Measurements from ENCODE around the gene UBP1. TPM values are rescaled to one million over a fixed set of nuclear protein-coding genes. Genes with fewer than 3 reads are reported as not detected.

Gene UBP1
- total RNA-seq, 4 donors from 2014 or later, result 27.1 to 51.5 (median 38.8) TPM

DNA sequence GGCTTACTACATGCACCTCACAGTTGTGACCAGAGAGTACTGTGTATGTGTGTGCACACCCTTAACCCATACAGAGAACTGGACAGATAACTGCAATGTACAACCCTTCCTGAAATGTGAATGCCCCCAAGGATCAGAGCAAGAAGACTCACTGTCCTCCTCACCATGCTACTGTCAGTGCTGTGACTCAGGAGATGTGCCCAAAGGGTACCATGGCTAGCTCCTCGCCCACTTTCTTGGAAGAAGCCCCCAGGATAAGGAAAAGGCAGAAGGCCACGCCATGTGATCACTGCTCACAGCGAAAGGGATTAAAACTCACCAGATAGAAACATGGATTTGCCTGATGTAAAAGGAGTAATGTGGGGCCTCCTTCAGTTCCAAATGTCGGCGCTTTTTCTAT is 41.8 kb downstream of the UBP1 start:
- TF ChIP-seq, protein P1, sequence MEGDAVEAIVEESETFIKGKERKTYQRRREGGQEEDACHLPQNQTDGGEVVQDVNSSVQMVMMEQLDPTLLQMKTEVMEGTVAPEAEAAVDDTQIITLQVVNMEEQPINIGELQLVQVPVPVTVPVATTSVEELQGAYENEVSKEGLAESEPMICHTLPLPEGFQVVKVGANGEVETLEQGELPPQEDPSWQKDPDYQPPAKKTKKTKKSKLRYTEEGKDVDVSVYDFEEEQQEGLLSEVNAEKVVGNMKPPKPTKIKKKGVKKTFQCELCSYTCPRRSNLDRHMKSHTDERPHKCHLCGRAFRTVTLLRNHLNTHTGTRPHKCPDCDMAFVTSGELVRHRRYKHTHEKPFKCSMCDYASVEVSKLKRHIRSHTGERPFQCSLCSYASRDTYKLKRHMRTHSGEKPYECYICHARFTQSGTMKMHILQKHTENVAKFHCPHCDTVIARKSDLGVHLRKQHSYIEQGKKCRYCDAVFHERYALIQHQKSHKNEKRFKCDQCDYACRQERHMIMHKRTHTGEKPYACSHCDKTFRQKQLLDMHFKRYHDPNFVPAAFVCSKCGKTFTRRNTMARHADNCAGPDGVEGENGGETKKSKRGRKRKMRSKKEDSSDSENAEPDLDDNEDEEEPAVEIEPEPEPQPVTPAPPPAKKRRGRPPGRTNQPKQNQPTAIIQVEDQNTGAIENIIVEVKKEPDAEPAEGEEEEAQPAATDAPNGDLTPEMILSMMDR (IDR thresholded peaks at IDR 0.05), result no peak
- no peak for DNase-seq (ENCODE audit: low spot score in 2 of 2)
- WGBS, 2 donors, result 96% methylated on average over 5 of the region's 5 CpGs
- no peak overlapping the region for H3K4me3 ChIP-seq (ENCODE audit: low read depth, poor library complexity, severe bottlenecking)
- intact Hi-C loops (cut with DNase I; ENCODE audit: low total_unique reads), result no loop called here

DNA sequence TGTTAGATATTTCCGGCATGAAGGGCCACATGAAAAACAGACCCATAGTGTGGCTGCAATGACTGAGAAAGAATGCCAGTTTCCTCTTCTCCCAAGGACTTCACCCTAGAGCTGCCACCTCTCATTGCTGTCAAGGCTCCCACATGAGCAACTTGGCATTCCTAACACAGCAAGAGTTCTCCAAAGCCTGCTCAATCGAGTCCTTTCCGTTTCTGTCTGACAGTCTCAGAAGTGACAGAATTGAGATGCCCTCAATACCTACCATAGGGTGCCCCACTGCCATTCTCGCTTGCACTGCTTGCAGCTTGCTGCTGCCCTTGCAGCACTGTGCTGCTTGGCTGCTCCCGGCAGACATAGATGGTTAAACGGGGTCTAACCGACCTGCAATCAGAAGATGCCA is 44.3 kb downstream of the UBP1 start:
- TF ChIP-seq, protein P1 (IDR thresholded peaks at IDR 0.05), result no peak
- TF ChIP-seq POLR2A (IDR thresholded peaks at IDR 0.05), result no peak
- WGBS, 2 donors, result 80 to 89% methylated on average over 7 of the region's 7 CpGs
- no peak for DNase-seq (ENCODE audit: low spot score in 2 of 2)
- intact Hi-C loops (cut with DNase I; ENCODE audit: low total_unique reads), result no loop called here
- H3K4me3 ChIP-seq (ENCODE audit: low read depth, poor library complexity, severe bottlenecking), result no peak overlapping the region

DNA sequence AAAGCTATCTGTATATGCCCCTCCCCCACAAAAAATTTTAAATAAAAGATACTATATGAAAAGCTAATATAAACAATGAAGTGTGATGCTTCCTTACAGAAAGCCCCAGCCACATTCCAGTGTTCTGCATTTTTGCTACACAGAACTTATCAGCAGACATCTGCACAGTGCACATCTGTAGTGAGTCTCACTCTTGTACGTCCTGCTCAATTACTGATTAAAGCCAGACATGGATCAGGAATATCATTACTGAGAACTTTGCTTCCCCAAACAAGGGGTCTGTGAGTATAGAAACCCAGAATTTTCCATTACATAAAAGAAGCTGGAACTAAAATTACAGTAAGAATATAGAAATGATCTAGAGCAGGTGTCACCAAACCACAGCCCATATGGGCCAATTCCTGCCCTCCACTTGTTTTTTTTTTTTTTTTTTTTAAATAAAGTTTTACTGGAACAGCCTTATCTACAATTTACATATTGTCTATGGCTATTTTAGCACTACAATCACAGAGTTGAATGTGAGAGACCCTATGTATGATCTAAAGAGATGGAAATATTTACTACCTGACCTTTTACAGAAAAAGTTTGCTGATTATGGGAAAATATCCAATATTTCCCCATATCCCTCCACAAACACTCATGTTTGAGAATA is 45.7 kb downstream of the UBP1 start:
- no peak for DNase-seq (ENCODE audit: low spot score in 2 of 2)
- intact Hi-C loops (cut with DNase I; ENCODE audit: low total_unique reads), result no loop called here
- 80 to 90% methylated on average over 1 of the region's 1 CpG for WGBS, 2 donors
- TF ChIP-seq, protein P1 (IDR thresholded peaks at IDR 0.05), result no peak
- TF ChIP-seq POLR2A (IDR thresholded peaks at IDR 0.05), result no peak
- no peak overlapping the region for H3K4me3 ChIP-seq (ENCODE audit: low read depth, poor library complexity, severe bottlenecking)

DNA sequence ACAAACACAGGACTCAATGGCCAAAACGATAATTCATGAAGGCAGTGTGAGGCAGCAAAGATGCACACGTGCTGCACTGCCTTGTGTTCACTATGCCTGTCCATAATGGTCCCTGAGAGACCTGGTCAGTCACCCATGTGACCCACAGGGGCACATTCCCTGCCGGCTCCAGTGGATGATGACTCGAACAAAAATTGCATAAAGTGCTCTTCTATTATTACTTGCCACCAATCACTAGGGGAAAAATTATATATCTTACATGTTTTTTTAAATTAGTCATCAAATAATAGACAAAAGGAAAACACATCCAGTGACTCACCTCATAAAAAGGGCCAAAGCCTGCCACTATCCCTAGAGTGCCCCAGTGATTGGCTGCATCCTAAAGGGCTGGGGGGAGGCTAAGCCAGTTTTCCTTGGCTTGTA is 47.5 kb downstream of the UBP1 start:
- WGBS, 2 donors, result 57 to 61% methylated on average over 4 of the region's 4 CpGs
- intact Hi-C loops (cut with DNase I; ENCODE audit: low total_unique reads), result no loop called here
- DNase-seq (ENCODE audit: low spot score in 2 of 2), result no peak
- TF ChIP-seq, protein P1 (IDR thresholded peaks at IDR 0.05), result no peak
- no peak for TF ChIP-seq POLR2A (IDR thresholded peaks at IDR 0.05)
- H3K4me3 ChIP-seq (ENCODE audit: low read depth, poor library complexity, severe bottlenecking), result no peak overlapping the region

DNA sequence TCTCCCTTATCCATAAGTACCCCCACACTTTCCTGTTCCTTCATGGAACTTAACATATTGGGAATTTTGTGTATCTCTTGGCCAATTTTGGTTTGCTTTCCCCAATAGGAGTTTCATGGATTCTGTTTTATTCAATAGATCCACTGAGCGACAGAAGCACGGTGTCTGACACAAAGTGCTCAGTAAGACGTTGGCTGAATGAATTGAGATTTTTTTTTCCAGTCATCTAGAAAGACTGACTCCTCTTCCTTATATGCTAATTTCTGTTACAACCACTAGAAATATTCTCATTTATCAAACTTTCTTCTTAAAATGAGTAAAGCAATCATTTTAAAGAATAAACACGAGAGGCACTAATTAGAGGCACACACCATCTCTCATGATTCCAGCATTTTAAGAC is 48.1 kb downstream of the UBP1 start:
- no peak for TF ChIP-seq POLR2A (IDR thresholded peaks at IDR 0.05)
- intact Hi-C loops (cut with DNase I; ENCODE audit: low total_unique reads), result no loop called here
- no peak overlapping the region for H3K4me3 ChIP-seq (ENCODE audit: low read depth, poor library complexity, severe bottlenecking)
- DNase-seq (ENCODE audit: low spot score in 2 of 2), result no peak
- 95% methylated on average over 4 of the region's 4 CpGs for WGBS, 2 donors

DNA sequence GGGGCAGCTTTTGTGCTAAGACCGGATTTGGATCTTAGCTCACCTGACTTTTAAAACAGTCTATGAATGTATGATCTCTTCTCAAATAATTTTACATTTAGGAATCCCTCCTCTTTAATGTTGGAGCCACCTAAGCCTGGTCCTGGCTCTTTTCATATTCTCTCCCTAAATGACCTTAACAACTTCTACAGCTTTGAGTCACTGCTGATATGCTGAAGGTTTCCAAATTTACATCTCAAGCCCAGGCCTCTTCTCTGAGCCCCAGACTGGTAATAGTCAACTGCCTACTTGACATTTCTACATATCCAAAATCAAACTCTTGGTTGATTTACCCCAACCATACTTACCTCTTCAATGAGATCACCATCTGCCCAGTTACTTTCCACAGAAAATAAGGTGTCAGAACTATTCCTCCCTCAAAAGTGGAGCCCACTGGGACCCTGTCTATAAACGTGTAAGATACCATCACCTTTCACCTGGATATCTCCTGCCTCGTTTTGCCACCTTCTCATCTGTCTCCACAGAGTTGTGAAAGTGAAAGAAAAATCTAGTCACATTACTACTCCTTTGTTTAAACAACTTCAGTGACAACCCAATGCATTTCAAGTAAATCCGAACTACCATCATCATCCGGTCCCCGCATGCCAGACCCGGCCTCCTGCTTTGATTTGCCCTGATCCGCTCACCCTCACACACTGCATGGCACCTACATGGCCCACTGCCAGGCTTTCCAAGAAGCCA is 48.8 kb downstream of the UBP1 start:
- no peak overlapping the region for H3K4me3 ChIP-seq (ENCODE audit: low read depth, poor library complexity, severe bottlenecking)
- WGBS, 2 donors, result 84 to 88% methylated on average over 8 of the region's 8 CpGs
- intact Hi-C loops (cut with DNase I; ENCODE audit: low total_unique reads), result no loop called here
- DNase-seq (ENCODE audit: low spot score in 2 of 2), result no peak
- TF ChIP-seq, protein P1 (IDR thresholded peaks at IDR 0.05), result no peak
- no peak for TF ChIP-seq POLR2A (IDR thresholded peaks at IDR 0.05)
